SK-N-SH treated with all-trans-retinoic acid at 6 μM for 48 hours (cell line): Measurements from ENCODE around the gene SERGEF.
"Not testable (repeated sequence)": the region's sequence is repeated elsewhere in the genome, so short reads cannot be mapped to it uniquely, and the experiment has no call there.

Experiments
- ESRRG ChIP-seq: fragments of 250-450 bp; sonication (Bioruptor Pico); IDR thresholded peaks from 2 replicates; pipeline ENCODE4 v1.6.1; 2021; ENCODE audit warnings: mild to moderate bottlenecking
- ISL1 ChIP-seq: fragments of 250-450 bp; sonication (Bioruptor Pico); IDR thresholded peaks from 2 replicates; pipeline ENCODE4 v2.1.2; 2022; ENCODE audit warnings: mild to moderate bottlenecking, moderate library complexity
- PATZ1 ChIP-seq: fragments of 250-450 bp; sonication (Bioruptor Pico); IDR thresholded peaks from 2 replicates; pipeline ENCODE4 v1.8.0; 2020; ENCODE audit warnings: mild to moderate bottlenecking, moderate library complexity, borderline replicate concordance
- POU6F1 ChIP-seq: fragments of 250-450 bp; sonication (Bioruptor Pico); IDR thresholded peaks from 2 replicates; pipeline ENCODE4 v1.8.0; 2021; ENCODE audit warnings: low read depth, mild to moderate bottlenecking, moderate library complexity, borderline replicate concordance
- RARB ChIP-seq: fragments of 250-450 bp; sonication (Bioruptor Pico); IDR thresholded peaks from 2 replicates; pipeline ENCODE4 v1.8.0; 2021; ENCODE audit warnings: mild to moderate bottlenecking, moderate library complexity
- TCF4 ChIP-seq: fragments of 250-450 bp; sonication (Bioruptor Pico); IDR thresholded peaks from 2 replicates; pipeline ENCODE4 v1.8.0; 2021; ENCODE audit warnings: mild to moderate bottlenecking, moderate library complexity, borderline replicate concordance
- TSHZ2 ChIP-seq: fragments of 250-450 bp; sonication (Bioruptor Pico); IDR thresholded peaks from 2 replicates; pipeline ENCODE4 v1.5.0; 2020; ENCODE audit warnings: mild to moderate bottlenecking, moderate library complexity
- ZFP3 ChIP-seq: fragments of 250-450 bp; sonication (Bioruptor Pico); IDR thresholded peaks from 2 replicates; pipeline ENCODE4 v1.5.0; 2020; ENCODE audit warnings: mild to moderate bottlenecking, moderate library complexity
- ZNF565 ChIP-seq: fragments of 450-650 bp; formaldehyde crosslinking; conservative IDR thresholded peaks from 2 replicates; pipeline ENCODE4 v1.5.0; 2020; ENCODE audit warnings: low read depth, mild to moderate bottlenecking, moderate library complexity
- ZNF70 ChIP-seq: fragments of 450-650 bp; formaldehyde crosslinking; IDR thresholded peaks from 2 replicates; pipeline ENCODE4 v1.5.0; 2020; ENCODE audit warnings: mild to moderate bottlenecking, moderate library complexity

GRCh38 chr11:18000128-18000527 lies 12.7 kb downstream of the SERGEF start:
- TF ChIP-seq ESRRG (CRISPR knock-in tag); ISL1 (CRISPR knock-in tag); POU6F1 (CRISPR knock-in tag); ZFP3 (CRISPR knock-in tag); PATZ1 (CRISPR knock-in tag); ZNF565 (CRISPR knock-in tag); ZNF70; TCF4 (CRISPR knock-in tag); TSHZ2 (CRISPR knock-in tag); RARB (CRISPR knock-in tag): not testable (repeated sequence)
